Mucosa of rectum (tissue), 2 donors: ENCODE measurements around the gene GTPBP2.
"Not testable (repeated sequence)": the region's sequence is repeated elsewhere in the genome, so short reads cannot be mapped to it uniquely, and the experiment has no call there.

Source experiments
- H3K27ac ChIP-seq, 2 donors: one replicate each; pipeline ENCODE4 v1.7.0; 2013; ENCODE audit warnings: inconsistent platforms in 2 of 2, low read depth in 2 of 2, low read length in 2 of 2
- H3K27me3 ChIP-seq, 2 donors: one replicate each; pipeline ENCODE4 v1.7.0; 2013; ENCODE audit warnings: low read length in 2 of 2; ENCODE audit not compliant: control insufficient read depth in 2 of 2, insufficient read depth in 2 of 2
- H3K36me3 ChIP-seq, 2 donors: one replicate each; pipeline ENCODE4 v1.7.0; 2013; ENCODE audit warnings: low read length in 2 of 2; ENCODE audit not compliant: control insufficient read depth in 2 of 2, insufficient read depth in 2 of 2
- H3K4me1 ChIP-seq, 2 donors: one replicate each; pipeline ENCODE4 v1.7.0; 2013; ENCODE audit warnings: low read length in 2 of 2, mild to moderate bottlenecking in 1 of 2; ENCODE audit not compliant: control insufficient read depth in 2 of 2, insufficient read depth in 2 of 2
- H3K4me3 ChIP-seq, 2 donors: one replicate each; pipeline ENCODE4 v1.7.0; 2013; ENCODE audit warnings: low read length in 2 of 2
- H3K9ac ChIP-seq, 2 donors: one replicate each; pipeline ENCODE4 v1.7.0; 2013; ENCODE audit warnings: low read length in 2 of 2, low read depth in 1 of 2, mild to moderate bottlenecking in 1 of 2
- H3K9me3 ChIP-seq, 2 donors: one replicate each; pipeline ENCODE4 v1.7.0; 2013; ENCODE audit warnings: low read length in 2 of 2; ENCODE audit not compliant: control insufficient read depth in 2 of 2
- donor health status: healthy.
- donor health status: Normal muscosa, but diverticular disease.

GTPBP2 gene

GRCh38 chr6:43609402-43609801 lies 19.7 kb downstream of the GTPBP2 start:
- Histone ChIP-seq H3K9me3 (no peaks in the 10 kb centered on the region), H3K9ac (no peak overlapping the region), H3K27me3 (no peaks in the 10 kb centered on the region), H3K27ac (no peak overlapping the region), H3K4me1 (no peaks in the 10 kb centered on the region), H3K4me3 (no peak overlapping the region), H3K36me3 (peaks cover 18 to 26% of the 10 kb centered on the region in 2 donors)

GRCh38 chr6:43608807-43609206 lies 20.3 kb downstream of the GTPBP2 start:
- Histone ChIP-seq H3K4me3 (no peak overlapping the region), H3K4me1 (no peaks in the 10 kb centered on the region), H3K27me3 (no peaks in the 10 kb centered on the region), H3K9me3 (no peaks in the 10 kb centered on the region), H3K27ac (no peak overlapping the region), H3K9ac (no peak overlapping the region), H3K36me3 (peaks cover 12 to 24% of the 10 kb centered on the region in 2 donors)

DNA sequence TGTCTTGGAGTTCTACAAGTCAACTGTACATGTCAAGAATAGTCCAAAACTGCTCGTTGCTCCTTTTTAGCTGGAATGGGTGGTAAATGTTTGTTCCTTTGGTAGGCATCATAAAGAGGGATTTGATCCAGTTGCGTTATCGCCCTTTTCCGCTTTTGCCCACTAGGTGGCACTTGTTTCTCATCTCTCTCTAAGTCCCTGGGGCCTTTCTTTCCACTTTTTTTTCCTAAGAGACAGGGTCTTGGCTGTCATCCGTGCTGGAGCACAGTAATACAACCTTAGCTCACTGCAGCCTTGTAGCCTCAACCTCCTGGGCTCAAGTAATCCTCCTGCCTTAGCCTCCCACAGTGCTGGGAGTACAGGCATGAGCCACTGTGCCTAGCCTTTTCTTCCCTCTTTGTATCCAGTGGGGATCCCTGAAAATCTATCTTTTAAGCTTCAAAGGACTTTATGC lies 20.7 kb downstream of the GTPBP2 start:
- no peaks in the 10 kb centered on the region for H3K4me1 ChIP-seq
- H3K27ac ChIP-seq = no peak overlapping the region
- H3K36me3 ChIP-seq = peaks cover 12 to 24% of the 10 kb centered on the region in 2 donors
- H3K9me3 ChIP-seq = no peaks in the 10 kb centered on the region
- no peaks in the 10 kb centered on the region for H3K27me3 ChIP-seq
- no peak overlapping the region for H3K4me3 ChIP-seq
- H3K9ac ChIP-seq = no peak overlapping the region

GRCh38 chr6:43606019-43606418 lies 23.0 kb downstream of the GTPBP2 start:
- Histone ChIP-seq H3K4me3 (no peak overlapping the region), H3K9ac (no peak overlapping the region), H3K4me1 (no peaks in the 10 kb centered on the region), H3K9me3 (no peaks in the 10 kb centered on the region), H3K27ac (no peak overlapping the region), H3K36me3 (peaks cover 11 to 20% of the 10 kb centered on the region in 2 donors), H3K27me3 (no peaks in the 10 kb centered on the region)

DNA sequence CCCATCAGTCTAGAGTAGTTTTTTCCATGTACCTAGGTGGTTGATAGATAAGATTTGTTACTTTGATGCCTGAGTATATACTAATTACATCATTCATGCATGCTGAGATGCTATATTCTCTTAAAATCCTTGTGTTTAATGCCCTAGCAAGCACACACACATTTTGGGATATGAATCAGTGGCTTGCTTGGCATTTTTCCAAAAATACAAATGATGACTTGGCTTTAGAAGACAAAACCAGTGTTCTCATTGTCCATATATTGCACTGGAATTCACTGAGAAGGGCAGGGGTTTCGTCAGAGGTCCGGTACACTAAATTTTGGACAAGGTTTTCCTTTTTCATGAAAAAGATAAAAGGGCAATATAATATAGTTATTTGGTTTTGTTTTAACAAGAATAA lies 24.9 kb downstream of the GTPBP2 start:
- no peak overlapping the region for H3K9ac ChIP-seq
- H3K27me3 ChIP-seq = no peaks in the 10 kb centered on the region
- peaks cover 8 to 14% of the 10 kb centered on the region in 2 donors for H3K36me3 ChIP-seq
- no peaks in the 10 kb centered on the region for H3K4me1 ChIP-seq
- no peak overlapping the region for H3K4me3 ChIP-seq
- no peaks in the 10 kb centered on the region for H3K9me3 ChIP-seq
- H3K27ac ChIP-seq = no peak overlapping the region

DNA sequence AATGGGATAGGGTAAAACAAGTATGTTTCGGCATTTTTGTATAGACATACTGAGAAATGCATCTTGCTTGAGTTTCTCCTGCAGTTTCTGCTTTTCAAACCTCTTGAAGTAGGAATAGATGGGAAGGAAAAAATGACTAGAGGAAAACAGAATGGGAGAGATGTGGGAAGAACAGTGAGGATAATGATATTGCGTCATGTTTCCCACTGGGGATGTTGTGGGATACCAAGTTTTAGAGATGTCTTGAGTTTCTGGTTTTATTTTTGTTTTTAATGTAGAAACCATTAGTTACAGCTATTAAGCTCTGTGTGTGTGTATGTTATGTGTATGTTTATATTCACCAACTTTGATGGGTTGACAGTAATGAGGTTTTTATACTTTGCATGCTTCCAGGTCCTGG lies 28.5 kb downstream of the GTPBP2 start:
- no peaks in the 10 kb centered on the region for H3K9me3 ChIP-seq
- peaks cover 11 to 19% of the 10 kb centered on the region in 2 donors for H3K36me3 ChIP-seq
- H3K27ac ChIP-seq = no peak overlapping the region
- no peak overlapping the region for H3K9ac ChIP-seq
- H3K4me1 ChIP-seq = no peaks in the 10 kb centered on the region
- H3K4me3 ChIP-seq = no peak overlapping the region
- H3K27me3 ChIP-seq = no peaks in the 10 kb centered on the region

- H3K4me3 ChIP-seq = no peak overlapping the region
- H3K36me3 ChIP-seq = peaks cover 4 to 14% of the 10 kb centered on the region in 2 donors
- H3K9me3 ChIP-seq = no peaks in the 10 kb centered on the region
These were observed 35.1 kb downstream of the GTPBP2 start for GRCh38 chr6:43593938-43594337.

DNA sequence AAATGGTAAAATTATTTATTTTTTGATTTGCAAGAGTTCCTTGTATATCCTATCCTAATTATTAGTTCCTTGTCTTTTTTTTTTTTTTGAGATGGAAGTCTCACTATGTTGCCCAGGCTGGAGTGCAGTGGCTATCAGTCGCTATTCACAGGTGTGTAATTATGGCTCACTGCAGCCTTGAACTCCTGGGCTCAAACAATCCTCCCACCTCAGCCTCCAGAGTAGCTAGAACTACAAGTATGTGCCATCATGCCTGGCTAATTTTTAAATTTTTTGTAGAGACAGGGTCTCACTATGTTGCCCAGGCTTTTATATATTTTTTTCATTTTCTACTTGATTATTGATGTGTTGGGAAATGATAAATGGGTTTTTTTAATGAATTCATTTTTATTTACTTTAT lies 39.5 kb downstream of the GTPBP2 start:
- H3K9ac ChIP-seq, H3K4me1 ChIP-seq, H3K4me3 ChIP-seq, H3K27me3 ChIP-seq, H3K27ac ChIP-seq, H3K9me3 ChIP-seq: not testable (repeated sequence)
- H3K36me3 ChIP-seq = peaks cover 12 to 26% of the 10 kb centered on the region in 2 donors

More at GRCh38 chr6:43593938-43594337, 35.1 kb downstream of the GTPBP2 start:
- no peak overlapping the region for H3K9ac ChIP-seq
- no peak overlapping the region for H3K27ac ChIP-seq
- H3K27me3 ChIP-seq = no peaks in the 10 kb centered on the region
- H3K4me1 ChIP-seq = no peaks in the 10 kb centered on the region

- no peaks in the 10 kb centered on the region for H3K9me3 ChIP-seq
- H3K27me3 ChIP-seq = no peaks in the 10 kb centered on the region
- H3K27ac ChIP-seq = no peak overlapping the region
- no peaks in the 10 kb centered on the region for H3K4me1 ChIP-seq
- H3K36me3 ChIP-seq = peaks cover 16 to 35% of the 10 kb centered on the region in 2 donors
- no peak overlapping the region for H3K9ac ChIP-seq
- no peak overlapping the region for H3K4me3 ChIP-seq
These were observed 40.9 kb downstream of the GTPBP2 start for GRCh38 chr6:43588194-43588593.

GRCh38 chr6:43584892-43585570 lies 44.0 kb downstream of the GTPBP2 start:
- Histone ChIP-seq H3K27me3 (no peaks in the 10 kb centered on the region), H3K36me3 (peaks cover 25 to 34% of the 10 kb centered on the region in 2 donors), H3K4me1 (no peaks in the 10 kb centered on the region), H3K9ac (no peak overlapping the region), H3K4me3 (no peak overlapping the region), H3K27ac (no peak overlapping the region), H3K9me3 (no peaks in the 10 kb centered on the region)
